IMR-90 (cell line): Measurements from ENCODE around the gene NPSR1. TPM values are rescaled to one million over a fixed set of nuclear protein-coding genes. Genes with fewer than 3 reads are reported as not detected.

Experiments
- ATAC-seq: fragments of 200-7000 bp; cut with Tn5 transposase; 2 replicates; pipeline ENCODE4 v1.9.1; 2020; ENCODE audit warnings: low read depth, mild to moderate bottlenecking, moderate library complexity
- BruUV-seq: library from RNA; stranded (reverse); fragments of 400-500 nt; replicated peaks from 2 replicates; lab custom pipeline; 2021; lab: Mats Ljungman, UMichigan
- CTCF ChIA-PET: fragments of 300-600 bp; formaldehyde crosslinking; extraction: SDS; loops from one replicate; lab custom pipeline; 2021; ENCODE audit warnings: antibody characterized with exemption; lab: Yijun Ruan, JAX
- POLR2A ChIA-PET: fragments of 300-600 bp; sonication (Branson Sonifier 250); formaldehyde crosslinking; loops from one replicate; lab custom pipeline; 2022; ENCODE audit warnings: antibody characterized with exemption; ENCODE audit not compliant: unreplicated experiment; lab: Charles Lee
- DNase-seq: peaks from one replicate; pipeline ENCODE4 v3.0.0; 2013
- H2AFZ ChIP-seq: replicated peaks from 2 replicates; pipeline ENCODE3; 2013; ENCODE audit warnings: low read length, mild to moderate bottlenecking; ENCODE audit not compliant: poor library complexity
- H2AK5ac ChIP-seq: 2 replicates; pipeline ENCODE4 v1.6.1; 2013; ENCODE audit warnings: low read depth, low read length, inconsistent platforms
- H2AK9ac ChIP-seq: replicated peaks from 2 replicates; pipeline ENCODE3; 2013; ENCODE audit warnings: mild to moderate bottlenecking, low read depth, low read length, moderate library complexity; ENCODE audit not compliant: poor library complexity
- H2BK120ac ChIP-seq: 2 replicates; pipeline ENCODE4 v1.6.1; 2013; ENCODE audit warnings: low read depth, low read length, inconsistent platforms
- H2BK15ac ChIP-seq: 3 replicates; pipeline ENCODE4 v1.6.1; 2013; ENCODE audit warnings: low read depth, low read length, inconsistent platforms
- H2BK20ac ChIP-seq: 2 replicates; pipeline ENCODE4 v1.6.1; 2013; ENCODE audit warnings: low read depth, mild to moderate bottlenecking, inconsistent platforms, low read length, moderate library complexity
- H2BK5ac ChIP-seq: 2 replicates; pipeline ENCODE4 v1.6.1; 2013; ENCODE audit warnings: mild to moderate bottlenecking, low read depth, low read length, inconsistent platforms; ENCODE audit not compliant: poor library complexity, severe bottlenecking
- H3K14ac ChIP-seq: replicated peaks from 2 replicates; pipeline ENCODE4 v1.6.1; 2013; ENCODE audit warnings: low read depth, low read length, inconsistent platforms
- H3K18ac ChIP-seq: 2 replicates; pipeline ENCODE4 v1.6.1; 2013; ENCODE audit warnings: low read depth, low read length, control low read depth
- H3K23ac ChIP-seq: 2 replicates; pipeline ENCODE4 v1.6.1; 2013; ENCODE audit warnings: low read depth, low read length, inconsistent platforms
- H3K27ac ChIP-seq: 2 replicates; pipeline ENCODE4 v1.5.1; 2013; ENCODE audit warnings: mild to moderate bottlenecking, control low read depth, low read length; ENCODE audit not compliant: insufficient read depth
- H3K27me3 ChIP-seq: 2 replicates; pipeline ENCODE4 v1.6.1; 2013; ENCODE audit warnings: low read length; ENCODE audit not compliant: control insufficient read depth, insufficient read depth
- H3K36me3 ChIP-seq: 2 replicates; pipeline ENCODE4 v1.6.1; 2013; ENCODE audit warnings: low read length, mixed read lengths; ENCODE audit not compliant: control insufficient read depth, insufficient read depth
- H3K4ac ChIP-seq: 2 replicates; pipeline ENCODE4 v1.6.1; 2013; ENCODE audit warnings: low read depth, low read length, inconsistent platforms
- H3K4me1 ChIP-seq: 2 replicates; pipeline ENCODE4 v1.6.1; 2013; ENCODE audit warnings: low read length, mixed read lengths; ENCODE audit not compliant: control insufficient read depth, insufficient read depth
- H3K4me2 ChIP-seq: 2 replicates; pipeline ENCODE4 v1.6.1; 2013; ENCODE audit warnings: low read depth, mild to moderate bottlenecking, control low read depth, low read length, moderate library complexity
- H3K4me3 ChIP-seq: 2 replicates; pipeline ENCODE4 v1.5.1; 2013; ENCODE audit warnings: low read depth, mild to moderate bottlenecking, control low read depth, low read length, moderate library complexity; ENCODE audit not compliant: insufficient read depth
- H3K56ac ChIP-seq: 2 replicates; pipeline ENCODE4 v1.6.1; 2013; ENCODE audit warnings: low read length, inconsistent platforms; ENCODE audit not compliant: insufficient read depth; ENCODE audit errors: extremely low read depth
- H3K79me1 ChIP-seq, 2 experiments: 2 replicates each; pipeline ENCODE4 v1.6.1; 2013; ENCODE audit warnings: low read length in 2 of 2, inconsistent platforms in 1 of 2, low read depth in 1 of 2
- H3K9ac ChIP-seq: 2 replicates; pipeline ENCODE4 v1.6.1; 2013; ENCODE audit warnings: low read depth, low read length, control low read depth
- H3K9me1 ChIP-seq: 2 replicates; pipeline ENCODE4 v1.6.1; 2013; ENCODE audit warnings: low read length, inconsistent platforms; ENCODE audit not compliant: insufficient read depth
- H3K9me3 ChIP-seq: 2 replicates; pipeline ENCODE4 v1.6.1; 2013; ENCODE audit warnings: low read length; ENCODE audit not compliant: control insufficient read depth, insufficient read depth
- H4K20me1 ChIP-seq: 2 replicates; pipeline ENCODE4 v1.6.1; 2013; ENCODE audit warnings: low read length, inconsistent platforms; ENCODE audit not compliant: insufficient read depth
- H4K5ac ChIP-seq: 2 replicates; pipeline ENCODE4 v1.6.1; 2013; ENCODE audit warnings: mild to moderate bottlenecking, low read depth, low read length, control low read depth
- H4K8ac ChIP-seq, 2 experiments: 2 replicates each; pipeline ENCODE4 v1.6.1; 2013; ENCODE audit warnings: low read depth in 2 of 2, low read length in 2 of 2, control low read depth in 1 of 2, inconsistent platforms in 1 of 2
- H4K91ac ChIP-seq: 2 replicates; pipeline ENCODE4 v1.6.1; 2013; ENCODE audit warnings: low read depth, low read length, inconsistent platforms; ENCODE audit not compliant: insufficient read depth
- BHLHE40 ChIP-seq: fragments of 150-350 bp; IDR thresholded peaks from 2 replicates; pipeline ENCODE4 v1.6.1; 2016; ENCODE audit warnings: mild to moderate bottlenecking, low read depth, low read length
- CEBPB ChIP-seq: IDR thresholded peaks from 2 replicates; pipeline ENCODE4 v1.6.1; 2012; ENCODE audit warnings: low read depth, low read length, improper control_type of control experiment
- CHD1 ChIP-seq: IDR thresholded peaks from 2 replicates; pipeline ENCODE4 v1.6.1; 2012; ENCODE audit warnings: low read depth, low read length, improper control_type of control experiment
- CTCF ChIP-seq: conservative IDR thresholded peaks from 2 replicates; pipeline ENCODE4 v1.5.1; 2012; ENCODE audit warnings: mild to moderate bottlenecking, low read depth, low read length, improper control_type of control experiment
- ELK1 ChIP-seq: fragments of 150-350 bp; IDR thresholded peaks from 2 replicates; pipeline ENCODE4 v1.6.1; 2016; ENCODE audit warnings: low read depth, mild to moderate bottlenecking, low read length, moderate library complexity, borderline replicate concordance
- FOS ChIP-seq: fragments of 150-350 bp; IDR thresholded peaks from 2 replicates; pipeline ENCODE4 v1.6.1; 2016; ENCODE audit warnings: low read depth, low read length
- MAFK ChIP-seq: IDR thresholded peaks from 2 replicates; pipeline ENCODE4 v1.6.1; 2012; ENCODE audit warnings: low read depth, low read length, improper control_type of control experiment
- MAZ ChIP-seq: IDR thresholded peaks from 2 replicates; pipeline ENCODE4 v1.6.1; 2012; ENCODE audit warnings: low read depth, mild to moderate bottlenecking, low read length, improper control_type of control experiment, moderate library complexity, borderline replicate concordance
- MXI1 ChIP-seq: IDR thresholded peaks from 2 replicates; pipeline ENCODE4 v1.6.1; 2012; ENCODE audit warnings: low read depth, mild to moderate bottlenecking, low read length, moderate library complexity, borderline replicate concordance
- NFE2L2 ChIP-seq: fragments of 150-350 bp; IDR thresholded peaks from 2 replicates; pipeline ENCODE4 v1.6.1; 2016; ENCODE audit warnings: low read depth, mild to moderate bottlenecking, low read length
- POLR2A ChIP-seq: IDR thresholded peaks from 2 replicates; pipeline ENCODE4 v1.6.1; 2012; ENCODE audit warnings: mild to moderate bottlenecking, low read depth, low read length
- RAD21 ChIP-seq: IDR thresholded peaks from 2 replicates; pipeline ENCODE4 v1.6.1; 2012; ENCODE audit warnings: low read length, improper control_type of control experiment
- RCOR1 ChIP-seq: IDR thresholded peaks from 2 replicates; pipeline ENCODE4 v1.6.1; 2012; ENCODE audit warnings: mild to moderate bottlenecking, low read length, improper control_type of control experiment; ENCODE audit not compliant: insufficient replicate concordance
- RFX5 ChIP-seq: IDR thresholded peaks from 2 replicates; pipeline ENCODE4 v1.8.0; 2012; ENCODE audit warnings: low read depth, mild to moderate bottlenecking, low read length, moderate library complexity
- SMC3 ChIP-seq: fragments of 150-350 bp; IDR thresholded peaks from 2 replicates; pipeline ENCODE4 v1.6.1; 2016; ENCODE audit warnings: low read depth, mild to moderate bottlenecking, antibody characterized with exemption, low read length, moderate library complexity
- USF2 ChIP-seq: fragments of 150-350 bp; IDR thresholded peaks from 2 replicates; pipeline ENCODE4 v1.6.1; 2017; ENCODE audit warnings: mild to moderate bottlenecking, antibody characterized with exemption, low read length, low read depth
- dilution Hi-C: fragments of 300-500 bp; cut with HindIII; formaldehyde crosslinking; loops from one replicate; pipeline ENCODE4 v1.14.3; 2018; ENCODE audit warnings: low sequenced_read_pairs; ENCODE audit not compliant: unreplicated experiment
- in situ Hi-C: fragments of 300-500 bp; cut with MboI; formaldehyde crosslinking; loops from 3 replicates; pipeline ENCODE4 v1.14.3; 2019; ENCODE audit warnings: low sequenced_read_pairs, inconsistent platforms, mixed read lengths
- intact Hi-C: fragments of 100-400 bp; cut with micrococcal nuclease; formaldehyde crosslinking; loops from 2 replicates; pipeline ENCODE4 v1.10.0; 2022
- polyA plus RNA-seq, 3 experiments: library from polyadenylated mRNA; depleted of rRNA; stranded (reverse); fragments of >200 nt; gene quantifications; 2 replicates each; pipeline ENCODE4 v1.2.3, GENCODE V29; 2012; ENCODE audit warnings: low replicate concordance in 1 of 3
- total RNA-seq: library from RNA; depleted of rRNA; stranded (reverse); fragments of >200 nt; gene quantifications from 2 replicates; pipeline ENCODE4 v1.2.3, GENCODE V29; 2012

NPSR1 gene
- total and polyA plus RNA-seq, 2 of the 4 experiments (the other 2 are of a cell fraction) = not detected

GRCh38 chr7:34720289-34720688, 62.3 kb downstream of the NPSR1 start:
- Histone ChIP-seq H4K5ac (no peak overlapping the region), H2BK5ac (no peak overlapping the region), H3K23ac (no peak overlapping the region), H2BK15ac (no peak overlapping the region), H3K4me2 (no peak overlapping the region), H3K14ac (no peak overlapping the region), H3K9ac (no peak overlapping the region), H4K8ac (no peak overlapping the region), H2BK20ac (no peak overlapping the region), H3K4me3 (no peak overlapping the region), H3K9me3 (no peaks in the 10 kb centered on the region), H4K91ac (no peak overlapping the region), H3K36me3 (no peaks in the 10 kb centered on the region), H3K18ac (no peak overlapping the region), H3K56ac (no peak overlapping the region), H3K4me1 (no peaks in the 10 kb centered on the region), H3K4ac (no peak overlapping the region), H3K9me1 (no peaks in the 10 kb centered on the region), H4K20me1 (no peaks in the 10 kb centered on the region), H3K27me3 (no peaks in the 10 kb centered on the region), H2AK5ac (no peak overlapping the region), H2BK120ac (no peak overlapping the region), H2AK9ac (no peak overlapping the region), H3K79me1 (no peaks in the 10 kb centered on the region), H3K27ac (no peak overlapping the region), H2AFZ (no peak overlapping the region)
- dilution Hi-C loops (no loop called here), in situ Hi-C loops (no loop called here), intact Hi-C loops (no loop called here)
- ATAC-seq (no peak), DNase-seq (no peak)
- no TSS peak for BruUV-seq
- ChIA-PET CTCF (no interaction called here), POLR2A (no interaction called here)
- TF ChIP-seq NFE2L2 (no peak), BHLHE40 (no peak), MAFK (no peak), SMC3 (no peak), USF2 (no peak), CTCF (no peak), CEBPB (no peak), POLR2A (no peak), RCOR1 (no peak), FOS (no peak), ELK1 (no peak), RAD21 (no peak), MXI1 (no peak), RFX5 (no peak), MAZ (no peak), CHD1 (no peak)
